ENCODE data around the gene TMEM156. TPM values are rescaled to one million over a fixed set of nuclear protein-coding genes. Genes with fewer than 3 reads are reported as not detected.

TMEM156 gene
- total RNA-seq, 4 donors from 2014 or later, result 0.33 TPM; not detected in 3

DNA sequence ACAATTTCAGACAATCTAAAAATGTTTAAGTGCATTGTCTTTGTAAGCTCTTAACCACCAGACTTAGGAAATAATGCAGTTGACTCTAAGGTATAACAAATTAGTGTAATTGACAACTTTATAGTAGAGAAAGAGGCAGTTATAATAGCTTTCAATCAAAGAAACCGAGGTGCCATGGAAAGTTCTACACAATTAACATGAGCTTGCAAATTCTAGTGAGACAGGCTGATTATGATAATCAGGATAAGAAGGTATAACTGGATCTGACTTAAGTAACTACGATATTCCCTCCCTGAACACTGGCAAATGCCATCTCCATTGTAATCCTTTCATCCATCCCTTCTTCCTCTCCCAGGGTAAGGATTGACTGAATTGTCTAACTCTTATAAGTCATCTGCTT lies 18.4 kb upstream of the TMEM156 start:
- Histone ChIP-seq H3K36me3 (no peaks in the 10 kb centered on the region), H3K27ac (no peak overlapping the region), H3K4me1 (no peaks in the 10 kb centered on the region), H3K9me3 (no peaks in the 10 kb centered on the region), H3K27me3 (no peaks in the 10 kb centered on the region), H3K4me3 (replicated peaks in 1 of 3) (no peak overlapping the region)
- intact Hi-C loops (cut with DNase I), result no loop called here
- DNase-seq, result no peak
- TF ChIP-seq, protein P1, sequence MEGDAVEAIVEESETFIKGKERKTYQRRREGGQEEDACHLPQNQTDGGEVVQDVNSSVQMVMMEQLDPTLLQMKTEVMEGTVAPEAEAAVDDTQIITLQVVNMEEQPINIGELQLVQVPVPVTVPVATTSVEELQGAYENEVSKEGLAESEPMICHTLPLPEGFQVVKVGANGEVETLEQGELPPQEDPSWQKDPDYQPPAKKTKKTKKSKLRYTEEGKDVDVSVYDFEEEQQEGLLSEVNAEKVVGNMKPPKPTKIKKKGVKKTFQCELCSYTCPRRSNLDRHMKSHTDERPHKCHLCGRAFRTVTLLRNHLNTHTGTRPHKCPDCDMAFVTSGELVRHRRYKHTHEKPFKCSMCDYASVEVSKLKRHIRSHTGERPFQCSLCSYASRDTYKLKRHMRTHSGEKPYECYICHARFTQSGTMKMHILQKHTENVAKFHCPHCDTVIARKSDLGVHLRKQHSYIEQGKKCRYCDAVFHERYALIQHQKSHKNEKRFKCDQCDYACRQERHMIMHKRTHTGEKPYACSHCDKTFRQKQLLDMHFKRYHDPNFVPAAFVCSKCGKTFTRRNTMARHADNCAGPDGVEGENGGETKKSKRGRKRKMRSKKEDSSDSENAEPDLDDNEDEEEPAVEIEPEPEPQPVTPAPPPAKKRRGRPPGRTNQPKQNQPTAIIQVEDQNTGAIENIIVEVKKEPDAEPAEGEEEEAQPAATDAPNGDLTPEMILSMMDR (IDR thresholded peaks at IDR 0.05), result no peak
- no peak for TF ChIP-seq POLR2A (IDR thresholded peaks at IDR 0.05)
- WGBS, 2 donors, result 91 to 92% methylated on average over 2 of the region's 2 CpGs

DNA sequence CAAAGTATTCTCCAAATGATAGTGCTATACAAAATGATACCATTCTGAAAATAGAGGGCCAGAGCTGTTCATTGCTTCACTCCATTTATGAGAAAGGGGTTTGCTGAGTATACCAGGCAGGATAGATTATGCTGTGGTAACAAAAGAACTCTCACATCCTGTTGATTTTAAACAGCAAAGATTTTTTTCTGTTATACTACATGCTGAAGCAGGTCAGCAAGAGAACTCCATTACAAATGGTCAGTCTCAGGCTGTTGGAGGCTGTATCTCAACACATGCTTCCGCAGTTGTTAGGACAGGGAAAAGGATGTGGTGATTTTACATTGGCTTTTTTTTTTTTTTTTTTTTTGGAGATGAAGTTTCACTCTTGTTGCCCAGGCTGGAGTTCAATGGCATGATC lies 16.1 kb upstream of the TMEM156 start:
- TF ChIP-seq, protein P1 (IDR thresholded peaks at IDR 0.05), result no peak
- TF ChIP-seq POLR2A (IDR thresholded peaks at IDR 0.05), result no peak
- peaks cover 0 to 4% of the 10 kb centered on the region in 2 donors for H3K4me1 ChIP-seq
- intact Hi-C loops (cut with DNase I), result no loop called here
- no peak overlapping the region for H3K4me3 ChIP-seq (replicated peaks in 1 of 3)
- no peak for DNase-seq
- H3K9me3 ChIP-seq, result no peaks in the 10 kb centered on the region
- no peaks in the 10 kb centered on the region for H3K27me3 ChIP-seq
- H3K27ac ChIP-seq, result no peak overlapping the region
- H3K36me3 ChIP-seq, result no peaks in the 10 kb centered on the region
- 70 to 81% methylated on average over 1 of the region's 1 CpG for WGBS, 2 donors

DNA sequence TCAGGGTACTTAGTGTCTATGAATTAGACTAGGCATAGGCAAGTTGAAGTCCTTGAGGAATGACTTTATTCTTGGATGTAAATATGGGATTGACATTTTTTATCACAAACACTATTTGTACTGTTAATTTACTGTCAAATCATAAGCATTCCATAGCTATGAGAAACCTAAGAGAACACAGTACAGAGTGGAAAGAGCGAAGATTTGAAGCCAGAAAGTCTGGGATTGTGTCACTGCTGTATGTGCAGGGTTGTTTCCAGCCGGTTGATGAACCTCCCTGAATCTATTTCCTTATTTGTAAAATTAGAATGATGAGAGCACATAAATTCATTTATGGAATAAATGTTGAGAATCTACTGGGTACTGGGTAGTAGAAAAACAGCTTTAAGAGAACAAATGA lies 15.5 kb upstream of the TMEM156 start:
- Histone ChIP-seq H3K36me3 (no peaks in the 10 kb centered on the region), H3K27me3 (no peaks in the 10 kb centered on the region), H3K27ac (no peak overlapping the region), H3K4me3 (replicated peaks in 1 of 3) (no peak overlapping the region), H3K4me1 (peaks cover 0 to 4% of the 10 kb centered on the region in 2 donors), H3K9me3 (no peaks in the 10 kb centered on the region)
- no peak for DNase-seq
- WGBS, 2 donors, result 82 to 91% methylated on average over 2 of the region's 2 CpGs
- intact Hi-C loops (cut with DNase I), result no loop called here
- TF ChIP-seq, protein P1 (IDR thresholded peaks at IDR 0.05), result no peak
- TF ChIP-seq POLR2A (IDR thresholded peaks at IDR 0.05), result no peak

DNA sequence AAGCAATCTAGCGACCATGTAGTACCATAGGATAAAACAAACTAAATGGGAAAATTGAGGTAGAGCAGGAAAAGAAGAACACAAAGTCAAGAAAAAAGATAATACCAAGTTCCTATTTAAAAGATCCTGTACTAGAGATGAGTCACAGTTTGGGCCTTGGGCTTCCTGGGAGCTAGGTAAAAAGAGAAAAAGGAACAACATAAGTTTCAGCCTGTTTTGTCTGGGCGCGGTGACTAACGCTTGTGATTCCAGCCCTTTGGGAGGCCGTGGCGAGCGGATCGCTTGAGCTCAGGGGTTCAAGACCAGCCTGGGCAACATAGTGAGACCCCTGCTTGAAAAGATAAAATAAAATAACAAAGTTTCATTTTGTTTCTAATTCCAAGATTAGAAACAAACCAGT lies 14.0 kb upstream of the TMEM156 start:
- no peak for DNase-seq

GRCh38 chr4:39045827-39046221 lies 13.6 kb upstream of the TMEM156 start:
- intact Hi-C loops (cut with DNase I), result no loop called here
- Histone ChIP-seq H3K9me3 (no peaks in the 10 kb centered on the region), H3K36me3 (no peaks in the 10 kb centered on the region), H3K27ac (peak overlapping the region in 2 of 3 donors; percentile 77 to 87), H3K4me3 (replicated peaks in 1 of 3) (peak overlapping the region in 1 of 3 donors; percentile 89), H3K4me1 (peaks cover 0 to 4% of the 10 kb centered on the region in 2 donors), H3K27me3 (no peaks in the 10 kb centered on the region)
- no peak for DNase-seq
- TF ChIP-seq POLR2A (IDR thresholded peaks at IDR 0.05), result no peak
- TF ChIP-seq, protein P1 (IDR thresholded peaks at IDR 0.05), result no peak
- WGBS, 2 donors, result 67 to 68% methylated on average over 3 of the region's 3 CpGs

More for the DNA sequence above, 14.0 kb upstream of the TMEM156 start:
- Histone ChIP-seq H3K36me3 (no peaks in the 10 kb centered on the region), H3K27ac (peak overlapping the region in 1 of 3 donors; percentile 77), H3K4me3 (replicated peaks in 1 of 3) (no peak overlapping the region), H3K9me3 (no peaks in the 10 kb centered on the region), H3K4me1 (peaks cover 0 to 4% of the 10 kb centered on the region in 2 donors), H3K27me3 (no peaks in the 10 kb centered on the region)
- TF ChIP-seq, protein P1 (IDR thresholded peaks at IDR 0.05), result no peak
- no peak for TF ChIP-seq POLR2A (IDR thresholded peaks at IDR 0.05)
- 83 to 91% methylated on average over 8 of the region's 8 CpGs for WGBS, 2 donors
- intact Hi-C loops (cut with DNase I), result no loop called here
